ENCODE measurements around the gene B3GALT4.
"Not testable (repeated sequence)": the region's sequence is repeated elsewhere in the genome, so short reads cannot be mapped to it uniquely, and the experiment has no call there.

B3GALT4 gene

GRCh38 chr6:33251395-33252012, 25.4 kb upstream of the B3GALT4 start:
- TF ChIP-seq, protein P1, sequence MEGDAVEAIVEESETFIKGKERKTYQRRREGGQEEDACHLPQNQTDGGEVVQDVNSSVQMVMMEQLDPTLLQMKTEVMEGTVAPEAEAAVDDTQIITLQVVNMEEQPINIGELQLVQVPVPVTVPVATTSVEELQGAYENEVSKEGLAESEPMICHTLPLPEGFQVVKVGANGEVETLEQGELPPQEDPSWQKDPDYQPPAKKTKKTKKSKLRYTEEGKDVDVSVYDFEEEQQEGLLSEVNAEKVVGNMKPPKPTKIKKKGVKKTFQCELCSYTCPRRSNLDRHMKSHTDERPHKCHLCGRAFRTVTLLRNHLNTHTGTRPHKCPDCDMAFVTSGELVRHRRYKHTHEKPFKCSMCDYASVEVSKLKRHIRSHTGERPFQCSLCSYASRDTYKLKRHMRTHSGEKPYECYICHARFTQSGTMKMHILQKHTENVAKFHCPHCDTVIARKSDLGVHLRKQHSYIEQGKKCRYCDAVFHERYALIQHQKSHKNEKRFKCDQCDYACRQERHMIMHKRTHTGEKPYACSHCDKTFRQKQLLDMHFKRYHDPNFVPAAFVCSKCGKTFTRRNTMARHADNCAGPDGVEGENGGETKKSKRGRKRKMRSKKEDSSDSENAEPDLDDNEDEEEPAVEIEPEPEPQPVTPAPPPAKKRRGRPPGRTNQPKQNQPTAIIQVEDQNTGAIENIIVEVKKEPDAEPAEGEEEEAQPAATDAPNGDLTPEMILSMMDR (IDR thresholded peaks at IDR 0.05; ENCODE audit: control insufficient read depth, extremely low read depth, insufficient read depth): no peak
- no peak overlapping the region for H3K4me3 ChIP-seq (ENCODE audit: low read depth, low read length)
- DNase-seq (ENCODE audit: low read depth): no peak

GRCh38 chr6:33252759-33253158, 24.2 kb upstream of the B3GALT4 start:
- no peak for DNase-seq (ENCODE audit: low read depth)
- TF ChIP-seq, protein P1 (IDR thresholded peaks at IDR 0.05; ENCODE audit: control insufficient read depth, extremely low read depth, insufficient read depth): no peak
- no peak overlapping the region for H3K4me3 ChIP-seq (ENCODE audit: low read depth, low read length)

- H3K4me3 ChIP-seq (ENCODE audit: low read depth, low read length): no peak overlapping the region
- no peak for DNase-seq (ENCODE audit: low read depth)
- TF ChIP-seq, protein P1 (IDR thresholded peaks at IDR 0.05; ENCODE audit: control insufficient read depth, extremely low read depth, insufficient read depth): no peak
Measured at GRCh38 chr6:33254591-33254990, 22.3 kb upstream of the B3GALT4 start.

DNA sequence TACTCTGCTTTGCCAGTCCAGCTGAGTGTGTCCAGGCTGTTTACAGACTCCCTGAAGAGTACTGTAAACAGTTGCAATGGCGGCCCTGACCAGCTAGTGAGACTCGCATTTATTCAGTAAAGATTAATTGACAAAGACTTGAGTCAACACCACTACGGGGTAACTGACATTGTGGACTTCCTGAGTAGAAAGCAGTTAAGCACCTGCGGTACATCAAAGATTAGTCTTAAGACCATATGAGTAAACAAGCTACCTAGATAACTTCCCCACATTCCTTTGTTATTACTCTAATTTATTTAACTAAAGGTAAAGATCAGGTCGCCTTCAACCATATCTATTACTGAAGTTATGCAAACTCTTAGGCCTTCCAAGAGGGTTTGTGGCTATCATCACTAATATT, 17.9 kb upstream of the B3GALT4 start:
- TF ChIP-seq, protein P1 (IDR thresholded peaks at IDR 0.05; ENCODE audit: control insufficient read depth, extremely low read depth, insufficient read depth): no peak
- no peak overlapping the region for H3K4me3 ChIP-seq (ENCODE audit: low read depth, low read length)
- no peak for DNase-seq (ENCODE audit: low read depth)

DNA sequence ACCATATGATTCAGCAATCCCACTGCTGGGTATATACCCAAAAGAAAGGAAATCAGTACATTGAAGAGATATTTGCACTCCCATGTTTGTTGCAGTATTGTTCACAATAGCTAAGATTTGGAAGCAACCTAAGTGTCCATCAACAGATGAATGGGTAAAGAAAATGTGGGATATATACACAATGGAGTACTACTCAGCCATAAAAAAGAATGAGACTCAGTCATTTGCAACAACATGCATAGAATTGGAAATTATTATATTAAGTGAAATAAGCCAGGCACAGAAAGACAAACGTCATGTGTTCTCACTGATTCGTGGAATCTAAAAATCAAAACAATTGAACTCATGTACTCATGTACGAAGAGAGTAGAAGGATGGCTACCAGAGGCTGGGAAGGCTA, 14.4 kb upstream of the B3GALT4 start:
- H3K4me3 ChIP-seq (ENCODE audit: low read depth, low read length); DNase-seq (ENCODE audit: low read depth): not testable (repeated sequence)

DNA sequence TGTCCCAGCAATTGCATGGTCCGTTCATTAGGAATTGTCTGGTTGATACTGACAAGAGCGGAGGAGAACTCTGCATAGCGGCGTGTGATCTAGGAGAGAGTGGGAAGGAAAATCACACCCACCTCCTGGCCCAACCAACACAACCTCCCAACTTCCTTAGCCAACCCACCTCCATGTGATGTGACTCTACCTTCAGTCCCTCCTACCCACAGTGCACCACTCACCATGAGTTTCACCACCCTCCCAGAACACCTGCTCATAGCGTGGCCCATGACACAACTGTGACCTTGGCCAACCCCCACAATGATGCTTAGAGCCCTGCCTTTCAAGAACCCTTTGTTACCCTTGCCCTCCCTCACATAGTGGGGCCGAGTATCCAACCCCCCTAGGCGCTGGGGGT, 12.9 kb upstream of the B3GALT4 start:
- TF ChIP-seq, protein P1 (IDR thresholded peaks at IDR 0.05; ENCODE audit: control insufficient read depth, extremely low read depth, insufficient read depth): no peak
- DNase-seq (ENCODE audit: low read depth): no peak
- no peak overlapping the region for H3K4me3 ChIP-seq (ENCODE audit: low read depth, low read length)

- no peak for DNase-seq (ENCODE audit: low read depth)
- TF ChIP-seq, protein P1 (IDR thresholded peaks at IDR 0.05; ENCODE audit: control insufficient read depth, extremely low read depth, insufficient read depth): no peak
- peak overlapping the region; percentile 89 for H3K4me3 ChIP-seq (ENCODE audit: low read depth, low read length)
Measured at GRCh38 chr6:33271117-33271467, 5.8 kb upstream of the B3GALT4 start.
